H9 (cell line): ENCODE data around the gene UBXN10. TPM values are rescaled to one million over a fixed set of nuclear protein-coding genes. Genes with fewer than 3 reads are reported as not detected.

ENCODE experiments used
- DNase-seq: peaks from one replicate; pipeline ENCODE4 v3.0.0-alpha.2; 2017
- H2AFZ ChIP-seq: one replicate; pipeline ENCODE4 v1.6.1; 2013; ENCODE audit warnings: mild to moderate bottlenecking, low read length, control low read depth, moderate library complexity
- H2AK5ac ChIP-seq: 2 replicates; pipeline ENCODE4 v1.6.1; 2013; ENCODE audit warnings: low read length, control low read depth, mixed read lengths; ENCODE audit not compliant: insufficient read length
- H2BK120ac ChIP-seq: one replicate; pipeline ENCODE4 v1.6.1; 2013; ENCODE audit warnings: low read depth, mild to moderate bottlenecking, low read length, control low read depth, inconsistent platforms; ENCODE audit not compliant: poor library complexity, severe bottlenecking
- H2BK12ac ChIP-seq: 2 replicates; pipeline ENCODE4 v1.6.1; 2013; ENCODE audit warnings: low read length, control low read depth, mixed read lengths, low read depth; ENCODE audit not compliant: insufficient read length
- H2BK15ac ChIP-seq: 2 replicates; pipeline ENCODE4 v1.6.1; 2013; ENCODE audit warnings: low read depth, low read length, control low read depth
- H2BK20ac ChIP-seq: one replicate; pipeline ENCODE4 v1.6.1; 2013; ENCODE audit warnings: low read depth, mild to moderate bottlenecking, low read length, control low read depth, inconsistent platforms; ENCODE audit not compliant: poor library complexity, severe bottlenecking
- H2BK5ac ChIP-seq: 2 replicates; pipeline ENCODE4 v1.6.1; 2013; ENCODE audit warnings: low read length, control low read depth, mixed read lengths; ENCODE audit not compliant: insufficient read length
- H3K14ac ChIP-seq: 2 replicates; pipeline ENCODE4 v1.6.1; 2013; ENCODE audit warnings: low read length, control low read depth; ENCODE audit not compliant: insufficient read depth
- H3K18ac ChIP-seq: 2 replicates; pipeline ENCODE4 v1.6.1; 2013; ENCODE audit warnings: low read depth, mild to moderate bottlenecking, mixed read lengths, low read length, control low read depth; ENCODE audit not compliant: insufficient read length
- H3K23ac ChIP-seq: 2 replicates; pipeline ENCODE4 v1.6.1; 2013; ENCODE audit warnings: low read length, control low read depth, mixed read lengths, low read depth; ENCODE audit not compliant: insufficient read length
- H3K23me2 ChIP-seq: 2 replicates; pipeline ENCODE4 v1.6.1; 2013; ENCODE audit warnings: low read depth, mild to moderate bottlenecking, mixed read lengths, low read length, control low read depth; ENCODE audit not compliant: insufficient read length, poor library complexity, severe bottlenecking
- H3K27ac ChIP-seq: 2 replicates; pipeline ENCODE4 v1.5.1; 2013; ENCODE audit warnings: low read length, control low read depth, mixed read lengths, low read depth; ENCODE audit not compliant: insufficient read length
- H3K27me3 ChIP-seq: 2 replicates; pipeline ENCODE4 v1.6.1; 2013; ENCODE audit warnings: low read length, control low read depth, inconsistent platforms; ENCODE audit not compliant: insufficient read depth
- H3K4ac ChIP-seq: 2 replicates; pipeline ENCODE4 v1.6.1; 2013; ENCODE audit warnings: low read depth, mild to moderate bottlenecking, control low read depth, inconsistent platforms, low read length, moderate library complexity
- H3K4me1 ChIP-seq: 2 replicates; pipeline ENCODE4 v1.6.1; 2013; ENCODE audit warnings: low read length, control low read depth, inconsistent platforms; ENCODE audit not compliant: insufficient read depth
- H3K4me2 ChIP-seq: 2 replicates; pipeline ENCODE4 v1.6.1; 2013; ENCODE audit warnings: low read length, control low read depth, mixed read lengths; ENCODE audit not compliant: insufficient read length, insufficient read depth
- H3K56ac ChIP-seq: 2 replicates; pipeline ENCODE4 v1.6.1; 2013; ENCODE audit warnings: low read depth, mild to moderate bottlenecking, mixed read lengths, low read length, control low read depth; ENCODE audit not compliant: insufficient read length
- H3K79me1 ChIP-seq: 2 replicates; pipeline ENCODE4 v1.6.1; 2013; ENCODE audit warnings: low read depth, mild to moderate bottlenecking, moderate library complexity, low read length, control low read depth, inconsistent platforms; ENCODE audit not compliant: insufficient read depth, poor library complexity, severe bottlenecking
- H3K79me2 ChIP-seq: 2 replicates; pipeline ENCODE4 v1.6.1; 2013; ENCODE audit warnings: low read length, control low read depth, inconsistent platforms; ENCODE audit not compliant: insufficient read depth
- H3K9ac ChIP-seq: 2 replicates; pipeline ENCODE4 v1.6.1; 2013; ENCODE audit warnings: low read length, control low read depth, mixed read lengths; ENCODE audit not compliant: insufficient read length; ENCODE audit errors: extremely low read depth
- H3K9me3 ChIP-seq: one replicate; pipeline ENCODE4 v1.6.1; 2013; ENCODE audit warnings: low read depth, low read length, inconsistent platforms; ENCODE audit not compliant: control insufficient read depth
- H3T11ph ChIP-seq: one replicate; pipeline ENCODE4 v1.6.1; 2013; ENCODE audit warnings: mild to moderate bottlenecking, low read length, control low read depth, inconsistent platforms
- H4K20me1 ChIP-seq: one replicate; pipeline ENCODE4 v1.6.1; 2013; ENCODE audit not compliant: control insufficient read depth, insufficient read length, insufficient read depth
- H4K5ac ChIP-seq: 2 replicates; pipeline ENCODE4 v1.6.1; 2013; ENCODE audit warnings: low read depth, mild to moderate bottlenecking, mixed read lengths, low read length, control low read depth; ENCODE audit not compliant: insufficient read length
- H4K8ac ChIP-seq: replicated peaks from 2 replicates; pipeline ENCODE4 v1.6.1; 2013; ENCODE audit warnings: low read length, control low read depth, mixed read lengths, low read depth; ENCODE audit not compliant: insufficient read length
- H4K91ac ChIP-seq: 2 replicates; pipeline ENCODE4 v1.6.1; 2013; ENCODE audit warnings: low read depth, mild to moderate bottlenecking, moderate library complexity, mixed read lengths, low read length, control low read depth; ENCODE audit not compliant: insufficient read length
- H3K27ac Mint-ChIP-seq, 3 experiments: 2 replicates in 2 of 3; 3 replicates in 1 of 3; pipeline ENCODE4 v1.8.0; 2020 to 2021; ENCODE audit warnings: mixed read lengths in 3 of 3, mild to moderate bottlenecking in 1 of 3, moderate library complexity in 1 of 3
- H3K27me3 Mint-ChIP-seq: 2 replicates; pipeline ENCODE4 v1.8.0; 2021; ENCODE audit warnings: low read depth, mild to moderate bottlenecking, moderate library complexity, mixed read lengths
- H3K36me3 Mint-ChIP-seq, 3 experiments: 2 replicates in 2 of 3; 3 replicates in 1 of 3; pipeline ENCODE4 v1.8.0; 2020 to 2021; ENCODE audit warnings: low read depth in 3 of 3, mixed read lengths in 3 of 3; ENCODE audit not compliant: insufficient read depth in 1 of 3
- H3K4me1 Mint-ChIP-seq, 2 experiments: 2 replicates each; pipeline ENCODE4 v1.8.0; 2020; ENCODE audit warnings: mixed read lengths in 2 of 2
- H3K4me3 Mint-ChIP-seq, 2 experiments: 2 replicates in 1 of 2; 3 replicates in 1 of 2; pipeline ENCODE4 v1.8.0; 2020 to 2021; ENCODE audit warnings: mild to moderate bottlenecking in 2 of 2, mixed read lengths in 2 of 2, moderate library complexity in 1 of 2
- H3K9me3 Mint-ChIP-seq, 2 experiments: 2 replicates in 1 of 2; 3 replicates in 1 of 2; pipeline ENCODE4 v1.8.0; 2020; ENCODE audit warnings: mild to moderate bottlenecking in 2 of 2, mixed read lengths in 2 of 2, moderate library complexity in 1 of 2
- CTCF ChIP-seq: fragments of 200-600 bp; sonication (generic); conservative IDR thresholded peaks from 3 replicates; pipeline ENCODE4 v1.8.0; 2021; ENCODE audit warnings: antibody characterized with exemption, mild to moderate bottlenecking
- WGBS: extraction: QIAGEN DNeasy Blood & Tissue Kit; methylation state at CpG from one replicate; pipeline ENCODE4 v1.1.7; 2013; ENCODE audit warnings: missing lambda C conversion rate, low lambda C conversion rate, mixed read lengths; ENCODE audit not compliant: insufficient read length; ENCODE audit errors: extremely low coverage; 5-methylcytosine and 5-hydroxymethylcytosine counted together
- total RNA-seq: library from RNA; stranded (reverse); gene quantifications from 2 replicates; pipeline ENCODE4 v1.2.1, GENCODE V29; 2021

The UBXN10 gene
- total RNA-seq, 1 experiment from 2014 or later: 0.59 TPM

GRCh38 chr1:20180129-20180843, 5.6 kb upstream of the UBXN10 start:
- no peaks in the 10 kb centered on the region; the same call in 1 of the 2 replicates for H3K27me3 ChIP-seq
- WGBS: no CpG with 5 or more reads among the region's 6 CpGs

More at GRCh38 chr1:20180129-20180843, 5.6 kb upstream of the UBXN10 start:
- no peaks in the 10 kb centered on the region for H3K36me3 Mint-ChIP-seq
- Histone ChIP-seq H3T11ph (no peak overlapping the region), H2BK120ac (no peak overlapping the region), H4K8ac (no peak overlapping the region), H4K20me1 (no peaks in the 10 kb centered on the region), H3K14ac (no peak overlapping the region), H3K4ac (no peak overlapping the region), H2AK5ac (no peak overlapping the region), H3K79me1 (no peaks in the 10 kb centered on the region), H2BK5ac (no peak overlapping the region), H2BK15ac (no peak overlapping the region), H3K4me2 (no peak overlapping the region), H3K23me2 (no peaks in the 10 kb centered on the region), H3K23ac (no peak overlapping the region), H3K4me1 (no peaks in the 10 kb centered on the region), H2AFZ (no peak overlapping the region), H2BK12ac (no peak overlapping the region), H3K9ac (no peak overlapping the region), H3K56ac (no peak overlapping the region), H3K9me3 (no peaks in the 10 kb centered on the region), H4K91ac (no peak overlapping the region), H3K27ac (no peak overlapping the region), H3K18ac (no peak overlapping the region), H4K5ac (no peak overlapping the region), H2BK20ac (no peak overlapping the region), H3K79me2 (no peaks in the 10 kb centered on the region)
- H3K4me3 Mint-ChIP-seq: no peak overlapping the region
- H3K27me3 Mint-ChIP-seq: peaks cover 78% of the 10 kb centered on the region
- H3K9me3 Mint-ChIP-seq: peaks cover 3 to 7% of the 10 kb centered on the region in 2 experiments; a peak in 4 of 5 replicates
- H3K27ac Mint-ChIP-seq: no peak overlapping the region
- TF ChIP-seq CTCF: no peak
- no peak for DNase-seq
- peaks cover 5 to 8% of the 10 kb centered on the region in 2 experiments for H3K4me1 Mint-ChIP-seq
